ENCODE results near the gene SPTBN4.
A peak's percentile ranks its signal among the peaks of the same experiment; 100 is the strongest.
"Not testable (repeated sequence)": the region's sequence is repeated elsewhere in the genome, so short reads cannot be mapped to it uniquely, and the experiment has no call there.

The SPTBN4 gene

DNA sequence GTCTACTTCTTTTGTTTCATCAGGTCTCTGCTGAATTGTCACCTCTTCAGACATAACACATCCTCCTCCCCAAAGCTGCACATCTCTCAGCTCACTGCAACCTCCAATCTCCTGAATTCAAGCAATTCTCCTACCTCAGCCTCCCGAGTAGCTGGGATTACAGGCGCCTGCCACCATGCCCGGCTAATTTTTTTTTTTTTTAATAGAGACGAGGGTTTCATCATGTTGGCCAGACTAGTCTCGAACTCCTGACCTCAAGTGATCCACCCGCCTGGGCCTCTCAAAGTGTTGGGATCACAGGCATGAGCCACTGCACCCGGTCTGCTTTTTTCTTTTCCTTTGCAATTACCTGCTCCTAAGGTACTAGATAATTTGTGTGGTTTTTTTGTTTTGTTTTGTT lies 34.0 kb upstream of the SPTBN4 start:
- not testable (repeated sequence) for H2BK15ac ChIP-seq (ENCODE audit: low read length); DNase-seq (ENCODE audit: low spot score); H3K14ac ChIP-seq (ENCODE audit: low read length); H4K91ac ChIP-seq (ENCODE audit: low read depth, low read length, poor library complexity); H3K4me2 ChIP-seq (ENCODE audit: insufficient read depth, low read length, poor library complexity, severe bottlenecking); H3K27me3 ChIP-seq (ENCODE audit: control insufficient read depth in 3 of 3, insufficient read depth in 3 of 3, low read depth in 1 of 3, low read length in 3 of 3); H3K4me1 ChIP-seq (ENCODE audit: control insufficient read depth in 2 of 2, insufficient read depth in 1 of 2, low read depth in 1 of 2, low read length in 2 of 2); H2AFZ ChIP-seq (ENCODE audit: low read length); H2BK5ac ChIP-seq (ENCODE audit: low read length); H2BK120ac ChIP-seq (ENCODE audit: low read depth, low read length); H3K18ac ChIP-seq (ENCODE audit: low read length); H2BK12ac ChIP-seq (ENCODE audit: low read length); H3K23ac ChIP-seq (ENCODE audit: low read depth, low read length, poor library complexity); H3K79me1 ChIP-seq (ENCODE audit: low read depth, low read length); H3K9ac ChIP-seq (ENCODE audit: low read depth, low read length, poor library complexity); H4K8ac ChIP-seq (ENCODE audit: low read depth, low read length); H3K36me3 ChIP-seq (replicated peaks in 1 of 2; ENCODE audit: control insufficient read depth in 2 of 2, insufficient read depth in 2 of 2, low read length in 2 of 2); H3K9me3 ChIP-seq (replicated peaks in 1 of 2; ENCODE audit: control insufficient read depth in 2 of 2, insufficient read depth in 1 of 2, low read depth in 1 of 2, low read length in 2 of 2); H2AK5ac ChIP-seq (ENCODE audit: low read depth, low read length); H3K4ac ChIP-seq (ENCODE audit: low read length)
- Histone ChIP-seq H3K4me3 (ENCODE audit: low read length in 2 of 2) (peak overlapping the region in 1 of 2 donors; percentile 52), H3K27ac (replicated peaks; ENCODE audit: low read length) (peak overlapping the region; percentile 73)
- WGBS, 2 donors (ENCODE audit: extremely low coverage in 2 of 2, insufficient read length in 2 of 2, insufficient replicate concordance in 1 of 2) = no CpG with 5 or more reads among the region's 7 CpGs

- H3K36me3 ChIP-seq (replicated peaks in 1 of 2; ENCODE audit: control insufficient read depth in 2 of 2, insufficient read depth in 2 of 2, low read length in 2 of 2) = no peaks in the 10 kb centered on the region
- H2AFZ ChIP-seq (ENCODE audit: low read length) = peak overlapping the region; percentile 75
- H3K18ac ChIP-seq (ENCODE audit: low read length) = peak overlapping the region; percentile 93
- H2AK5ac ChIP-seq (ENCODE audit: low read depth, low read length) = peak overlapping the region; percentile 58
- H2BK5ac ChIP-seq (ENCODE audit: low read length) = peak overlapping the region; percentile 53
- H2BK15ac ChIP-seq (ENCODE audit: low read length) = no peak overlapping the region
- peak overlapping the region; percentile 73 for H3K27ac ChIP-seq (replicated peaks; ENCODE audit: low read length)
- peak; percentile 76 for DNase-seq (ENCODE audit: low spot score)
- H3K4me3 ChIP-seq (ENCODE audit: low read length in 2 of 2) = peak overlapping the region; percentile 5 to 52
- H2BK120ac ChIP-seq (ENCODE audit: low read depth, low read length) = no peak overlapping the region
- no peak overlapping the region for H2BK12ac ChIP-seq (ENCODE audit: low read length)
- WGBS, 2 donors (ENCODE audit: extremely low coverage in 2 of 2, insufficient read length in 2 of 2, insufficient replicate concordance in 1 of 2) = no CpG with 5 or more reads among the region's 50 CpGs
- H3K4me2 ChIP-seq (ENCODE audit: insufficient read depth, low read length, poor library complexity, severe bottlenecking) = peak overlapping the region; percentile 56
- no peak overlapping the region for H3K14ac ChIP-seq (ENCODE audit: low read length)
- no peak overlapping the region for H4K8ac ChIP-seq (ENCODE audit: low read depth, low read length)
- no peak overlapping the region for H3K4ac ChIP-seq (ENCODE audit: low read length)
- H3K4me1 ChIP-seq (ENCODE audit: control insufficient read depth in 2 of 2, insufficient read depth in 1 of 2, low read depth in 1 of 2, low read length in 2 of 2) = peaks cover 4 to 7% of the 10 kb centered on the region in 2 donors
- no peaks in the 10 kb centered on the region for H3K9me3 ChIP-seq (replicated peaks in 1 of 2; ENCODE audit: control insufficient read depth in 2 of 2, insufficient read depth in 1 of 2, low read depth in 1 of 2, low read length in 2 of 2)
- H3K27me3 ChIP-seq (ENCODE audit: control insufficient read depth in 3 of 3, insufficient read depth in 3 of 3, low read depth in 1 of 3, low read length in 3 of 3) = no peaks in the 10 kb centered on the region
- no peak overlapping the region for H4K91ac ChIP-seq (ENCODE audit: low read depth, low read length, poor library complexity)
- H3K9ac ChIP-seq (ENCODE audit: low read depth, low read length, poor library complexity) = no peak overlapping the region
- H3K23ac ChIP-seq (ENCODE audit: low read depth, low read length, poor library complexity) = peak overlapping the region; percentile 73
- H3K79me1 ChIP-seq (ENCODE audit: low read depth, low read length) = peaks cover 3% of the 10 kb centered on the region
These were observed 33.2 kb upstream of the SPTBN4 start for GRCh38 chr19:40433391-40434216.

DNA sequence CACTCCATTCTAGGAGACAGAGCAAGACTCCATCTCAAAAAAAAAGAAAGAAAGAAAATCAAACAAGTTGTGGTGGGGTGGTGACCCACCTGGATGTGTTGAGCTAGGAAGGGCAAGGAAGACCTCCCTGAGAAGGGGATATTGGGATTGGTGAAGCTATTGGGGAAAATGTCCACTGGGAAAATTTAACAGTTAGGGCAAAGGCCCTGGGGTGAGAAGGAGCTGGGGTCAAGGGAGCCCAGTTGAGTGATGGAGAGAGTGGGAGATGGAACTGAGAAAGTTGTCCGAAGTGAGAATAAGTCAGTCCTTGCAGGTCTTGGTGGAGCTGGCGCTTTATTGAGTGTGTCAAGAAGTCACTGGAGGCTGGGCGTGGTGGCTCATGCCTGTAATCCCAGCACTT lies 28.5 kb upstream of the SPTBN4 start:
- Histone ChIP-seq H3K27me3 (ENCODE audit: control insufficient read depth in 3 of 3, insufficient read depth in 3 of 3, low read depth in 1 of 3, low read length in 3 of 3) (no peaks in the 10 kb centered on the region), H3K9ac (ENCODE audit: low read depth, low read length, poor library complexity) (no peak overlapping the region), H2BK15ac (ENCODE audit: low read length) (no peak overlapping the region), H3K4me3 (ENCODE audit: low read length in 2 of 2) (no peak overlapping the region), H3K27ac (replicated peaks; ENCODE audit: low read length) (no peak overlapping the region), H2AK5ac (ENCODE audit: low read depth, low read length) (no peak overlapping the region), H3K79me1 (ENCODE audit: low read depth, low read length) (peaks cover 9% of the 10 kb centered on the region), H2AFZ (ENCODE audit: low read length) (no peak overlapping the region), H4K8ac (ENCODE audit: low read depth, low read length) (no peak overlapping the region), H3K23ac (ENCODE audit: low read depth, low read length, poor library complexity) (no peak overlapping the region), H3K18ac (ENCODE audit: low read length) (no peak overlapping the region), H3K4me2 (ENCODE audit: insufficient read depth, low read length, poor library complexity, severe bottlenecking) (no peak overlapping the region), H2BK12ac (ENCODE audit: low read length) (no peak overlapping the region), H2BK5ac (ENCODE audit: low read length) (no peak overlapping the region), H3K36me3 (replicated peaks in 1 of 2; ENCODE audit: control insufficient read depth in 2 of 2, insufficient read depth in 2 of 2, low read length in 2 of 2) (peaks cover 16 to 29% of the 10 kb centered on the region in 2 donors), H2BK120ac (ENCODE audit: low read depth, low read length) (no peak overlapping the region), H3K4me1 (ENCODE audit: control insufficient read depth in 2 of 2, insufficient read depth in 1 of 2, low read depth in 1 of 2, low read length in 2 of 2) (peaks cover 6 to 21% of the 10 kb centered on the region in 2 donors), H4K91ac (ENCODE audit: low read depth, low read length, poor library complexity) (no peak overlapping the region), H3K4ac (ENCODE audit: low read length) (no peak overlapping the region), H3K9me3 (replicated peaks in 1 of 2; ENCODE audit: control insufficient read depth in 2 of 2, insufficient read depth in 1 of 2, low read depth in 1 of 2, low read length in 2 of 2) (no peaks in the 10 kb centered on the region), H3K14ac (ENCODE audit: low read length) (no peak overlapping the region)
- WGBS, 2 donors (ENCODE audit: extremely low coverage in 2 of 2, insufficient read length in 2 of 2, insufficient replicate concordance in 1 of 2) = no CpG with 5 or more reads among the region's 3 CpGs
- no peak for DNase-seq (ENCODE audit: low spot score)

- H2AFZ ChIP-seq (ENCODE audit: low read length) = no peak overlapping the region
- H3K14ac ChIP-seq (ENCODE audit: low read length) = no peak overlapping the region
- no peak for DNase-seq (ENCODE audit: low spot score)
- H3K23ac ChIP-seq (ENCODE audit: low read depth, low read length, poor library complexity) = no peak overlapping the region
- H4K8ac ChIP-seq (ENCODE audit: low read depth, low read length) = no peak overlapping the region
- no peak overlapping the region for H3K27ac ChIP-seq (replicated peaks; ENCODE audit: low read length)
- no peak overlapping the region for H3K18ac ChIP-seq (ENCODE audit: low read length)
- H4K91ac ChIP-seq (ENCODE audit: low read depth, low read length, poor library complexity) = no peak overlapping the region
- peaks cover 7% of the 10 kb centered on the region for H3K79me1 ChIP-seq (ENCODE audit: low read depth, low read length)
- H2AK5ac ChIP-seq (ENCODE audit: low read depth, low read length) = no peak overlapping the region
- H3K4me1 ChIP-seq (ENCODE audit: control insufficient read depth in 2 of 2, insufficient read depth in 1 of 2, low read depth in 1 of 2, low read length in 2 of 2) = peaks cover 15 to 37% of the 10 kb centered on the region in 2 donors
- no peak overlapping the region for H3K9ac ChIP-seq (ENCODE audit: low read depth, low read length, poor library complexity)
- H2BK120ac ChIP-seq (ENCODE audit: low read depth, low read length) = no peak overlapping the region
- no peak overlapping the region for H3K4ac ChIP-seq (ENCODE audit: low read length)
- H2BK12ac ChIP-seq (ENCODE audit: low read length) = no peak overlapping the region
- H3K27me3 ChIP-seq (ENCODE audit: control insufficient read depth in 3 of 3, insufficient read depth in 3 of 3, low read depth in 1 of 3, low read length in 3 of 3) = no peaks in the 10 kb centered on the region
- H3K9me3 ChIP-seq (replicated peaks in 1 of 2; ENCODE audit: control insufficient read depth in 2 of 2, insufficient read depth in 1 of 2, low read depth in 1 of 2, low read length in 2 of 2) = no peaks in the 10 kb centered on the region
- H2BK5ac ChIP-seq (ENCODE audit: low read length) = no peak overlapping the region
- no peak overlapping the region for H3K4me2 ChIP-seq (ENCODE audit: insufficient read depth, low read length, poor library complexity, severe bottlenecking)
- peak overlapping the region in 1 of 2 donors; percentile 99 for H3K4me3 ChIP-seq (ENCODE audit: low read length in 2 of 2)
- peaks cover 16 to 29% of the 10 kb centered on the region in 2 donors for H3K36me3 ChIP-seq (replicated peaks in 1 of 2; ENCODE audit: control insufficient read depth in 2 of 2, insufficient read depth in 2 of 2, low read length in 2 of 2)
- no peak overlapping the region for H2BK15ac ChIP-seq (ENCODE audit: low read length)
- no CpG with 5 or more reads among the region's 11 CpGs for WGBS, 2 donors (ENCODE audit: extremely low coverage in 2 of 2, insufficient read length in 2 of 2, insufficient replicate concordance in 1 of 2)
These were observed 25.0 kb upstream of the SPTBN4 start for GRCh38 chr19:40441719-40442253.

Measured in neuronal stem cell (in vitro differentiated cells).